Measurements from ENCODE around the gene WDR81.
"Not testable (repeated sequence)": the region's sequence is repeated elsewhere in the genome, so short reads cannot be mapped to it uniquely, and the experiment has no call there.

The WDR81 gene

GRCh38 chr17:1753767-1754429 is 29.4 kb downstream of the WDR81 start:
- no peak for DNase-seq (ENCODE audit: low spot score)

- no peak for DNase-seq (ENCODE audit: low spot score)
Measured at GRCh38 chr17:1754430-1755112, 30.1 kb downstream of the WDR81 start.

GRCh38 chr17:1755252-1755826 is 30.8 kb downstream of the WDR81 start:
- no peak for DNase-seq (ENCODE audit: low spot score)

- DNase-seq (ENCODE audit: low spot score), result no peak
Measured at GRCh38 chr17:1755827-1756262, 31.3 kb downstream of the WDR81 start.

- DNase-seq (ENCODE audit: low spot score), result no peak
Measured at GRCh38 chr17:1758807-1759206, 34.3 kb downstream of the WDR81 start.

GRCh38 chr17:1759529-1759928 is 35.0 kb downstream of the WDR81 start:
- no peak for DNase-seq (ENCODE audit: low spot score)

- DNase-seq (ENCODE audit: low spot score), result no peak
Measured at GRCh38 chr17:1762233-1762900, 37.9 kb downstream of the WDR81 start.

- DNase-seq (ENCODE audit: low spot score), result no peak
Measured at GRCh38 chr17:1762901-1763898, 38.7 kb downstream of the WDR81 start.

GRCh38 chr17:1764284-1764683 is 39.8 kb downstream of the WDR81 start:
- peak; percentile 65 for DNase-seq (ENCODE audit: low spot score)

- not testable (repeated sequence) for DNase-seq (ENCODE audit: low spot score)
Measured at GRCh38 chr17:1764705-1765104, 40.2 kb downstream of the WDR81 start.

- no peak for DNase-seq (ENCODE audit: low spot score)
Measured at GRCh38 chr17:1765576-1765975, 41.1 kb downstream of the WDR81 start.

- DNase-seq (ENCODE audit: low spot score), result no peak
Measured at GRCh38 chr17:1766382-1767135, 42.1 kb downstream of the WDR81 start.

- no peak for DNase-seq (ENCODE audit: low spot score)
Measured at GRCh38 chr17:1767358-1767757, 42.9 kb downstream of the WDR81 start.

- no peak for DNase-seq (ENCODE audit: low spot score)
Measured at GRCh38 chr17:1769822-1770477, 45.4 kb downstream of the WDR81 start.

GRCh38 chr17:1773000-1773695 is 48.6 kb downstream of the WDR81 start:
- peak; percentile 12 for DNase-seq (ENCODE audit: low spot score)

GRCh38 chr17:1773696-1774181 is 49.2 kb downstream of the WDR81 start:
- no peak for DNase-seq (ENCODE audit: low spot score)

- no peak for DNase-seq (ENCODE audit: low spot score)
Measured at GRCh38 chr17:1774390-1775176, 50.1 kb downstream of the WDR81 start.

GRCh38 chr17:1776328-1776727 is 51.8 kb downstream of the WDR81 start:
- no peak for DNase-seq (ENCODE audit: low spot score)

- no peak for DNase-seq (ENCODE audit: low spot score)
Measured at GRCh38 chr17:1776857-1777256, 52.4 kb downstream of the WDR81 start.

Data from CD4-positive, alpha-beta T cell treated with Interleukin-2 at 100 ng/mL for 4 hours (primary cell).